Measurements from ENCODE around the gene FSTL5. TPM values are rescaled to one million over a fixed set of nuclear protein-coding genes. Genes with fewer than 3 reads are reported as not detected.

The FSTL5 gene
- polyA plus RNA-seq, 3 donors from 2014 or later: not detected

GRCh38 chr4:162046135-162046534 is 117.7 kb downstream of the FSTL5 start:
- Mint-ChIP-seq H3K4me1 (no peaks in the 10 kb centered on the region), H3K9me3 (peaks cover 0 to 26% (median 8%) of the 10 kb centered on the region in 6 donors), H3K27ac (no peak overlapping the region), H3K4me3 (no peak overlapping the region), H3K36me3 (no peaks in the 10 kb centered on the region), H3K27me3 (ENCODE audit: low read depth in 3 of 3) (no peaks in the 10 kb centered on the region)
- no peak for DNase-seq

DNA sequence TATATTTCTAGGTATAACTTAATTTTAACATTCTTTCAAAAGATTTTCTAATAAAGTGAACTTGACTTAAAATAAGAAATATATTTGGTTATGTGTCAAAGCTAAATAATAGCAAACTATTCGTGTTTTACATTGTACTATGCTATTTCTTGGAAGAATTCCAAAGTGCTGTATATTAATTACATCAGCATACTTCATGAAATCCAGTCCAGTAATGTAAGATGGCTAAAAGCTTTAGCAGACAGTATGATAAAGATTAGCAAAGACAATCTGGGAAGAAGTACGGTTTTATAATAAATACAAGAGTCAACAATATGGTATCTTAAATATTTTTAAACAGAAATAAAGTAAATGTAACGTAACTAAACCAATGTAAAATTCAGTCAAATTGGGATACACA is 125.7 kb downstream of the FSTL5 start:
- H3K36me3 Mint-ChIP-seq: no peaks in the 10 kb centered on the region
- no peak for DNase-seq
- H3K4me1 Mint-ChIP-seq: no peaks in the 10 kb centered on the region
- H3K4me3 Mint-ChIP-seq: no peak overlapping the region
- H3K9me3 Mint-ChIP-seq: peaks cover 4 to 40% (median 17%) of the 10 kb centered on the region in 6 donors
- H3K27me3 Mint-ChIP-seq (ENCODE audit: low read depth in 3 of 3): no peaks in the 10 kb centered on the region
- H3K27ac Mint-ChIP-seq: no peak overlapping the region

DNA sequence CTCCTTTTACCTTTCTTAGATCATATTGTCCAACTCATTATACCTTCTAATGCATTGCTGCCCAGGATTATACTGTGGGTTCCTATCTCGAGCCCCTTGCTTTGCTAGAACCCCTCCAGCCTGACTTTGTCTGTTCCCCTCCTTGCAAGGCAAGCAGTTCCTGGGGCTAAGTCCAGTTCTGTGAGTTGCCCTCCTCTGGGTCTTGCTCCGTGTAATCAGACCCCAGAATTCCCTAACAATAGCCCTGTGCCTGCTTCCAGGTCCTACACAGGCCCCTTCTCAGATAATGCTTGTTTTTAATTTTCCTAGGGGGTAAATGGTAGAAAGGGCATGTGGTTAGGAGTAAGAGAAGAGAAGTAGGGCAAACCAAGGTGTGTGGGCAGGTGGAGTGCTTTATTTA is 145.9 kb downstream of the FSTL5 start:
- no peak for DNase-seq
- Mint-ChIP-seq H3K9me3 (peaks cover 1 to 27% (median 21%) of the 10 kb centered on the region in 6 donors), H3K4me3 (no peak overlapping the region), H3K27ac (no peak overlapping the region), H3K36me3 (no peaks in the 10 kb centered on the region), H3K4me1 (no peaks in the 10 kb centered on the region), H3K27me3 (ENCODE audit: low read depth in 3 of 3) (peaks cover 0 to 5% (median 0%) of the 10 kb centered on the region in 3 donors)

DNA sequence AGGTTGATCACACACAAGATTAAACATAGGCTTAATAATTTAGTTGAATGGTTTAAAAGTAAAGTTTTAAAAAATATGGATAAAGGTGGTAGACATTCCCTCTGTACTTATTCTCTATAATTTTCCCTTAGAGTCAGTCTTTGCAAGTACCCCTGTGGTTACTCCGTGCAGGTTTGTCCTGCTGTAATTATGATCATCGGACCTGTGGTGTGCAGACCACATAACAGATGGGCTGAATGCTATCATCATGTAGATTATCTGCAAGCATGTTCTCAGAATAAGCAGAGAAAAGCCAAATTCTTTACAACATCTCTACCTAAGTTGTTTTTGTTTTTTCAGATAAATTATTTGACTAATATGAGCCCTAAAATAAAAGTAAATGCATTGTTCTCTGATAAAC is 146.8 kb downstream of the FSTL5 start:
- Mint-ChIP-seq H3K9me3 (peaks cover 1 to 26% (median 17%) of the 10 kb centered on the region in 6 donors), H3K4me1 (no peaks in the 10 kb centered on the region), H3K27me3 (ENCODE audit: low read depth in 3 of 3) (peaks cover 0 to 2% (median 0%) of the 10 kb centered on the region in 3 donors), H3K4me3 (no peak overlapping the region), H3K36me3 (no peaks in the 10 kb centered on the region), H3K27ac (no peak overlapping the region)
- DNase-seq: no peak

GRCh38 chr4:162016219-162016618 is 147.6 kb downstream of the FSTL5 start:
- Mint-ChIP-seq H3K9me3 (peaks cover 1 to 27% (median 15%) of the 10 kb centered on the region in 6 donors), H3K36me3 (no peaks in the 10 kb centered on the region), H3K4me1 (no peaks in the 10 kb centered on the region), H3K27ac (no peak overlapping the region), H3K4me3 (no peak overlapping the region), H3K27me3 (ENCODE audit: low read depth in 3 of 3) (peaks cover 0 to 2% (median 0%) of the 10 kb centered on the region in 3 donors)
- no peak for DNase-seq

GRCh38 chr4:162015090-162015489 is 148.7 kb downstream of the FSTL5 start:
- H3K27ac Mint-ChIP-seq: no peak overlapping the region
- H3K9me3 Mint-ChIP-seq: peaks cover 1 to 32% (median 19%) of the 10 kb centered on the region in 6 donors
- no peaks in the 10 kb centered on the region for H3K4me1 Mint-ChIP-seq
- no peak overlapping the region for H3K4me3 Mint-ChIP-seq
- DNase-seq: no peak
- peaks cover 0 to 2% (median 0%) of the 10 kb centered on the region in 3 donors for H3K27me3 Mint-ChIP-seq (ENCODE audit: low read depth in 3 of 3)
- H3K36me3 Mint-ChIP-seq: no peaks in the 10 kb centered on the region

DNA sequence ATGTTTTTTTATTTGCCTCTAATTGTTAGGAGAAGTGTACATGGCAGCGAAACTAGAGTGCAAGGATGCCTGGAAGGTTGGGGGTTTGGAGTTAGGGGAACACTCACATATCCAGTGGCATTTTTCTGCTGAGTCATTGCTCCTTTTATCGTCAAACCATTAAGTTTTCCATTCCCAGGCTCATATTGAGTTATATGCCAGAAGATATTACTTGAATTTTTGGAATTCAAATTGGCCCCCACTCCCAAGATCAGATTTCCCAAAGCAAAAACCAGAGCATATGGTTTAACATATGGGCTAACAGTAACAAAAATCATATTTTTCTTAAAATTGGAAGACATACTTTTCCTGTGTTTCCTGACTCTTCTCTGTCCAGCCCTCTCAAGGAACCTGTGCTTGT is 152.7 kb downstream of the FSTL5 start:
- no peaks in the 10 kb centered on the region for H3K4me1 Mint-ChIP-seq
- H3K4me3 Mint-ChIP-seq: no peak overlapping the region
- H3K27me3 Mint-ChIP-seq (ENCODE audit: low read depth in 3 of 3): peaks cover 0 to 2% (median 0%) of the 10 kb centered on the region in 3 donors
- H3K36me3 Mint-ChIP-seq: no peaks in the 10 kb centered on the region
- H3K27ac Mint-ChIP-seq: no peak overlapping the region
- DNase-seq: no peak
- peaks cover 2 to 28% (median 13%) of the 10 kb centered on the region in 6 donors for H3K9me3 Mint-ChIP-seq

GRCh38 chr4:162010362-162010761 is 153.4 kb downstream of the FSTL5 start:
- Mint-ChIP-seq H3K9me3 (peaks cover 2 to 22% (median 12%) of the 10 kb centered on the region in 6 donors), H3K4me1 (no peaks in the 10 kb centered on the region), H3K27me3 (ENCODE audit: low read depth in 3 of 3) (peaks cover 0 to 2% (median 0%) of the 10 kb centered on the region in 3 donors), H3K4me3 (no peak overlapping the region), H3K36me3 (no peaks in the 10 kb centered on the region), H3K27ac (no peak overlapping the region)
- no peak for DNase-seq

GRCh38 chr4:161992317-161992716 is 171.5 kb downstream of the FSTL5 start:
- H3K4me3 Mint-ChIP-seq: no peak overlapping the region

GRCh38 chr4:161991811-161992210 is 172.0 kb downstream of the FSTL5 start:
- Mint-ChIP-seq H3K4me1 (no peaks in the 10 kb centered on the region), H3K4me3 (no peak overlapping the region), H3K27ac (no peak overlapping the region), H3K36me3 (no peaks in the 10 kb centered on the region), H3K9me3 (peaks cover 3 to 55% (median 25%) of the 10 kb centered on the region in 6 donors), H3K27me3 (ENCODE audit: low read depth in 3 of 3) (peaks cover 0 to 2% (median 0%) of the 10 kb centered on the region in 3 donors)
- DNase-seq: no peak

More at GRCh38 chr4:161992317-161992716, 171.5 kb downstream of the FSTL5 start:
- no peak for DNase-seq
- Mint-ChIP-seq H3K4me1 (no peaks in the 10 kb centered on the region), H3K36me3 (no peaks in the 10 kb centered on the region), H3K27me3 (ENCODE audit: low read depth in 3 of 3) (no peaks in the 10 kb centered on the region), H3K27ac (no peak overlapping the region), H3K9me3 (peaks cover 3 to 55% (median 25%) of the 10 kb centered on the region in 6 donors)

DNA sequence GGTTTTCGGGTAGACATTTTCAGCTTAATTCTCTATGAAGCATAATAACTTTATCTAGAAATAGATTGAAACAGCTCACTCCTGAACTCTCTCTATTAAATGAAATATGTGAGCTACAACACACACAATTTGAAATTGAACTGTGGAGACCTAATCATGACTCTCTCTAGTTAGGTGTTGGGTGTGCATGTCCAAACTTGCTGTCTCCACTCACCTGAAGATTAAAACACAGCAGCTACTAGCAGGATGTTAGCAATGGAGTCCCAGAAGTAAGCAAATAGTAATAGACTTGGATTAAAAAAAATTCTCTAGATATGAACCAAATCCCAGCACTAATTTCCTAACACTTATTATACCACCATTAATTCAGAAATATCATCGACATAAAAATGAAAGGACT is 173.1 kb downstream of the FSTL5 start:
- no peak for DNase-seq
- Mint-ChIP-seq H3K9me3 (peaks cover 0 to 45% (median 20%) of the 10 kb centered on the region in 6 donors), H3K36me3 (no peaks in the 10 kb centered on the region), H3K27me3 (ENCODE audit: low read depth in 3 of 3) (peaks cover 0 to 2% (median 0%) of the 10 kb centered on the region in 3 donors), H3K4me1 (no peaks in the 10 kb centered on the region), H3K4me3 (no peak overlapping the region), H3K27ac (no peak overlapping the region)

- no peaks in the 10 kb centered on the region for H3K4me1 Mint-ChIP-seq
- DNase-seq: no peak
- no peaks in the 10 kb centered on the region for H3K36me3 Mint-ChIP-seq
- peaks cover 0 to 30% (median 14%) of the 10 kb centered on the region in 6 donors for H3K9me3 Mint-ChIP-seq
- peaks cover 0 to 2% (median 0%) of the 10 kb centered on the region in 3 donors for H3K27me3 Mint-ChIP-seq (ENCODE audit: low read depth in 3 of 3)
- no peak overlapping the region for H3K4me3 Mint-ChIP-seq
- no peak overlapping the region for H3K27ac Mint-ChIP-seq
Measured at GRCh38 chr4:161988946-161989345, 174.9 kb downstream of the FSTL5 start.

- Mint-ChIP-seq H3K9me3 (peaks cover 0 to 23% (median 13%) of the 10 kb centered on the region in 6 donors), H3K27ac (no peak overlapping the region), H3K36me3 (no peaks in the 10 kb centered on the region), H3K4me3 (no peak overlapping the region), H3K4me1 (no peaks in the 10 kb centered on the region), H3K27me3 (ENCODE audit: low read depth in 3 of 3) (peaks cover 0 to 2% (median 0%) of the 10 kb centered on the region in 3 donors)
- no peak for DNase-seq
Measured at GRCh38 chr4:161987611-161988010, 176.2 kb downstream of the FSTL5 start.

DNA sequence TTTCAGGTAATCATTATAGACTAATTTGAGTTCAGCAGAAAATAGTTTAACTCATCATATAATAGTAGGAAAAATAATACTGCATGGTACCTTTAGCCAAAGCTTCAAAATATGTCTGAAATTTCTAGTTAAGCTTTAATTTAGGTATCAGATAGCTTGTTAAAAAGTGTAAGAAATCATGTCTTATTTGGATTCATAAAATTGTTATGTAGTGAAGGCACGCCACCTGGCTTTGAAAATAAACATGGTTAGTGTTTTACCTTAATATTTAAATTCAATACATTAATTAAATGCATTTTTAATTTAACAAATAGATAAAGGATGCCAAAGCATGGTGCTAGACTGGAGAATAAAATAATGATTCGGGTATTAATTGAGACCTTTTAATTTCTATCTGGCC is 211.4 kb downstream of the FSTL5 start:
- Mint-ChIP-seq H3K9me3 (peaks cover 11 to 29% (median 17%) of the 10 kb centered on the region in 6 donors), H3K27me3 (ENCODE audit: low read depth in 3 of 3) (no peaks in the 10 kb centered on the region), H3K27ac (no peak overlapping the region), H3K36me3 (peaks cover 0 to 3% (median 0%) of the 10 kb centered on the region in 3 donors), H3K4me1 (no peaks in the 10 kb centered on the region), H3K4me3 (no peak overlapping the region)
- no peak for DNase-seq

Measured in immature natural killer cell (primary cell).